ENCODE measurements around the gene BCDIN3D.
A peak's percentile ranks its signal among the peaks of the same experiment; 100 is the strongest.
"Not testable (repeated sequence)": the region's sequence is repeated elsewhere in the genome, so short reads cannot be mapped to it uniquely, and the experiment has no call there.

Gene BCDIN3D, protein sequence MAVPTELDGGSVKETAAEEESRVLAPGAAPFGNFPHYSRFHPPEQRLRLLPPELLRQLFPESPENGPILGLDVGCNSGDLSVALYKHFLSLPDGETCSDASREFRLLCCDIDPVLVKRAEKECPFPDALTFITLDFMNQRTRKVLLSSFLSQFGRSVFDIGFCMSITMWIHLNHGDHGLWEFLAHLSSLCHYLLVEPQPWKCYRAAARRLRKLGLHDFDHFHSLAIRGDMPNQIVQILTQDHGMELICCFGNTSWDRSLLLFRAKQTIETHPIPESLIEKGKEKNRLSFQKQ

DNA sequence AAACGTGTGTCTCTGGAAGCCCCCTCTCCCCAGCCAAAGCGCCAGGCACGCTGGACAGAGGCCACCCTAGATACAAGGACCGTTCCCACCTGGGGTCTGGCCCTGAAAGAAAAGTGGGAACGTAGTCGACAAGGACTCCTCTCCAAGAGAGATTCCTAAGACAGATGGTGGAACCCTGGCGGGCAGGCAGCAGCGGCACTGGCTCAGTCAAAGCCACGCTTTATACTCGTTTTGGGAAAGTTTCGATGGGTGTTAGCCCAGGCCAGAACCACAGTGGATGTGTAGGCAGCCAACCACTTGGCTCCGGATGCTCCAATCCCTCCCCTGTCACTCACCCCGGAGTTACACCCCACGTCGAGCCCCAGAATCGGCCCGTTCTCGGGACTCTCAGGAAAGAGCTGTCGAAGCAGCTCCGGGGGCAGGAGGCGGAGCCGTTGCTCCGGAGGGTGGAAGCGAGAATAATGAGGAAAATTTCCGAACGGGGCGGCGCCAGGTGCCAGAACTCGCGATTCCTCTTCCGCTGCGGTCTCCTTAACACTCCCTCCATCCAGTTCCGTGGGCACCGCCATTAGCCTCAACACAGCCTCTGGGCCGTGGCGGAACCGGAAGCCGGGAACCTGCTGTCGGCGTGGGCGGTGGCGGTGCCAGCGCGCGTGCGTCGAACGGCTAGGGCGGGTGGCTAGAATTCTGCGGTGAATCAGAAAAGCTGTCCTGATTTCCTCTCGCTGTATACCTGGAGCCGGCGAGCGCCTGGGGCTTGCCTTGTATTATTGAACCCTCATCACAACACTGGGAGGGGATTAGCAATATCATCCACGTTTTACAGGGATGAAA lies at the start of gene BCDIN3D:
TSS of gene BCDIN3D (minus strand) at position 588 of the 834 bp plus-strand sequence. CDS start at position 569, 19 bp downstream.
- DNase-seq (ENCODE audit: low read depth in 2 of 2, low spot score in 1 of 2), result peak; percentile 82 to 84

DNA sequence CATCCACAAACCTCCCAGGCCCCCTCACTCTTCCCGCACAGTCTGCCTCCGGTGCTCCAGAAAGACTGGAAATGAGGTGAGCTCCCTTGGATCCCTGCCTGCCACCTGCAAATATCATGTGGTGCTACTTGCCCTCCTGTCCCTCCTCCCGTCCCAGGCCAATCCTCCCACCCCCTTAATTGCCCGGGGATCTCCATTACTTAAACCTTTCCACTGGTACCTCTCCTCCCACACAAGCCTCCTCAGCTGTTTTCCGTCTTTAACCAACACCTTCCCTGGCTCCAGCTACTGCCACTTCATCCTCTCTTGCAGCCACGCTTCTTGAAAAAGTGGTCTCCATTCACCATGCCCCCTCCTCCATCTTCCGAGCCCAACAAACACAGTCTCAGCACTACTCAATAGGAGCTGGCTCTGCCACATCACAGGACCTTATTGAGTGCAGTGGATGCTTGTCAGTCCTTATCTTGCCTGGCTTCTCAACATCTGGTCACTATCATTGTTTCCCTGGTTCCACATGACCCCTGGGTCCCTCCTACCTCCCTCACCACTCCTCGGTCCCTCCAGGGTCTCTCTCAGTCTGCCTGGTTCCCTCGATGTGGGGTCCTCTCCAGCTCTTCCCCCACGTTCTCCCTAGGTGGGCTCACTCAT lies 49.3 kb upstream of the BCDIN3D start:
- DNase-seq (ENCODE audit: low read depth in 2 of 2, low spot score in 1 of 2), result no peak

DNA sequence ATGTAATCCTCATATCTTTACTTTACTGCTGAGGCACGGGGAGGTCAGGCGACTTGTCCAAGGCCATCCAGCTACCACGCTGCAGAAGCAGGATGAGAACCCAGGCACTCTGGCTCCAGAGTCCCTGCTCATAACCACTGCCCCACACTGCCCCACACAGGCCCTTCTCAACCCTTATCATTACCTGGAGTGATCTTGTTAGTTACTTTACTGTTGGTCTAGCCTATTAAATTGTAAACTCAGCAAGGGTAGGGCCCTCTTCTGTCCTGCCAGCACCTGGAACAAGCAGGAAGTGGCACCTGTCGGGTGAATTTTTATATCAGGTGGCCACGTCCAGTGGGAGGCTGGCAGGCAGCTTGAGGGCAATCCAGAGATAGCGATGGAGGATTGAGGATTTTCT lies 48.6 kb upstream of the BCDIN3D start:
- DNase-seq (ENCODE audit: low read depth in 2 of 2, low spot score in 1 of 2), result no peak

DNA sequence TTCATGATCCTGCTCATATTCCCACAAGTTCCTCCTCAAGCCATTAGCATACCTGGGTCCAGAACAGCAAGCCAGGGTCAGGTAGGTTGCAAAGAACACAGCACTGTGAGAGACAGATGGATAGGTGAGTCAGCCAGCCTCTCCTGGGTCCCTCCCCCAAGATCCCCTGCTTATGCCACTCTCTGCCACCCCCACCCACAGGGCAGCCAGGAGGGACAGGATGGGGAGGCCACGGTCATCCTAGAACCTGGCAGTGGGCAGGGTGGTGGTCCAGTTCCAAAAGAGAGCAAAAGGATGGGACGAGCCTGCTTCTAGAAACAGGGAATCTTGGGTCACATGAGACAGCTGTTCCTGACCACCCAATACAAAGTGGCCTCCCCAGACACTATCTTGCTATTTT lies 48.1 kb upstream of the BCDIN3D start:
- no peak for DNase-seq (ENCODE audit: low read depth in 2 of 2, low spot score in 1 of 2)

DNA sequence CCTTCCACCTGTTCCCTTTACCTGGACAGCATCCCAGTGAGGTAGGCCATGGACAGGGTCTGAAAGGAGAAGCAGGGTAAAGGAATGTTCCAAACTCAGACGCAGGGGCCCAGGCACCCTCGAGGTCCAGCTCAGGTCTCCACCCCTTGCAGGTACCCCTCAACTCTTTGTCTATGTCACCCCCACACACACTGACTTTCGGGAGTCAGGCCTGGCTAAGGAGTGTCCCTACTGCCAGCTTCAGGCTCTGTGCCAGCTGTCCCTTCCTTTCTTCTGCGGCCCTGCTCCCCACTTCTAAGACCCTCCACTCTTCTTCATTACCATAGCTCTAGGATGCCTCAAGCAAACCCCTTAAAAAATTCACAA lies 47.2 kb upstream of the BCDIN3D start:
- no peak for DNase-seq (ENCODE audit: low read depth in 2 of 2, low spot score in 1 of 2)

DNA sequence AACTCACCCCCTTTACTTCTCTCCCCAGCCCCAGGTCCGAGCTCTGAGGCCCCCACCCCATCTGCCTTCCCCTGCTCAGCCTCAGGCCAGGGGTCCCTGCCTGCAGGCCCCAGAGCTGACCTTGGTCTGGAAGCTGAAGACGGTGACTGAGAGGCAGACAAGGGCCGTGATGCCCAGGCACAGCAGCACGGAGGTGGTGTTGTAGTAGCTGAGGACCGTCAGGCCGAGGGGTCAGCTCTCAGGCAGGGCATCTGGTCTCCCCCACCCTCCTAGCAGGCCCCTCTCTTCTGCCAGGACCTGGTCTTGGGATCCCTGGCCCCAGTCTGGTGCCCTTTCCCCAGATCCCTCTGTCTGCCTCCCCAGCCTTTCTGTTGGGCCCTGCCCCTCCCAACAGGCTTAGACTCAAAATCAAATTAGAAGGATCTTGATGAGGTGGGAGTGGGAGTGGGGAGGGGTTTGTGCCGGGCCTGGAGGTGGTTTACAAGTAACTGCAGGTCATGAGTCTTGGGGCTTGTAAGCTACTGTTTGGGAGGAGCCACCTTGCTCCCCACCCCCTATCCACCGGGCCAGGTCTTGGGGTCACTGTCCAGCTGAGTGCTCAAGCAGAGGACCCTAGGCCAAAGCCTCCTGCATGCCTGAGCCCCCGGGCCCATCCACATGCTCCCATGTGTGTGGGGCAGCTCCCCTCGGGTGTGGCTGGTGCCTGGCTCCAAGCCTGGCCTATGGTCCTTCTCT lies 46.6 kb upstream of the BCDIN3D start:
- DNase-seq (ENCODE audit: low read depth in 2 of 2, low spot score in 1 of 2), result no peak

DNA sequence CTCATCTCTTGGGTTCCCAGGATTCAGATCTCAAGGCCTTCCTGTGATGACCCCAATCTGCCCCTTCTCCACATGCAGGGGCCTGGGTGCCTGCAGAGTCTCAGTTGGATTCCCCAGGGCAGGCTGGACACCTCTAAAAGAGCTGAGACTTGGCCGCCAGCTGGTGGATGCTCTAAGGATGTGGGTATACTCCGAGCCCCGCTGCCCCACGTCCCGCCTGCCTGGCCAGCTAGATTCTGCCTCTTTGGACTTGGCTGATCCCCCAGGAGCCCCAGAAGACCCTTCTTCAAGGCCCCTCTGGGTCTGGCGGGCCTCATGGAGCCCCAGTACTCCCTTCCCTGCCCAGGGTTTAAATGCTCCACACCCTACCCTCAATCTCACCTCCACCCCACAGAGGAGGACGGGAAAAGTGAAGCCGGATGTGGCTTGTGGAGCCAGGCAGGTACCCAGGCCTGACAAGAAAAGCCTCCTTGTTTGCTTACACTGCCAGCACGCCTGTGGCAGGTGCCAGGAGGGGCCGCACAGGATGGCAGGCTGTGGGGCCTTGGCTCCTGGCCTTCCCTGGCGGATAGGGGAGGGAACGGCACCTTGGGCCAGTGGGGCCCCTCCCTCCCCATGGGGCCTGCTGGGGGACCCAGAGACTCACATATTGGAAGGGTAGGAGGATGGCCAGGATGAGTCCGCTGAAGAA lies 45.7 kb upstream of the BCDIN3D start:
- DNase-seq (ENCODE audit: low read depth in 2 of 2, low spot score in 1 of 2), result no peak

DNA sequence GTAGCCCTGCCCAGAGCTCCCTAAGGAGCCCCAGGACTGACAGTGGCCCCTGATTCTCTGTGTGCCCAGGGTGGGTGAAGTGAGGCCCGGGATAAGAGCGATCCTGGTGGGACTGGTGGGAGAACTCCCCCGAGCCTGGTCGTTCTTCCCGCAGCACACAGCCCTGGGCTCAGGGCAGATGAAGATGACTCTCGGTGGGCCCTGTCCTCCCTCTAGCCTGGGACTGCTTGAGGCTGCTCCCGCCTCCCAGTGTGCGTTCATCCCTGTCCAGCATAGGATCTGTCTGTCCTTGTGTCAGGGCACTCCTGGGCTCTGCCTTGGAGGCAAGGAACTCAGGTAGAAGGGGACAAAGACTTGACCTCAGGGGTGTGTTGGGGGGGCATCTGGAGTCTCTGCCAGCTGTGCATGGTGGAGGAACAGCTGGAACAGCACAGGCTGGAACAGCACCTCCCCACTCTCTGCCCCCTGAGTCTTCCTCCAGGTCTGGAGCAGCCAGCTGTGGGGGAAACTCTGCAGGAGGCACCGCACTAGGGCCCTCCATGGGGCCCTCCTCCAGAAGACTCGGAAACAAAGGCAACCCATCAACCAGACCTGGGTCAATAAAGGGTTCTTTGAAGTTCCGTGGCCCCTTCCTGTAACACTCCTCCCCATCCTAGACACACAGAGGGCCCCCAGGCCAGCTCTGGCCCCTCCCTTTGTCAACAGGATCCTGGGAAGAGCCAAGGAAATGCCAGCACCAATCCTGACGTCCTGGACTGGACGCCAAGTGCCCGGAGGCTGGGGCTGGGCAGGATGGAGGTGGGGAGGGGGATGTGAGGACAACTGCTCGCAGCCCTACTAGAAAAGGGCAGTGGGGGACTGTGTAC lies 44.9 kb upstream of the BCDIN3D start:
- DNase-seq (ENCODE audit: low read depth in 2 of 2, low spot score in 1 of 2), result no peak

DNA sequence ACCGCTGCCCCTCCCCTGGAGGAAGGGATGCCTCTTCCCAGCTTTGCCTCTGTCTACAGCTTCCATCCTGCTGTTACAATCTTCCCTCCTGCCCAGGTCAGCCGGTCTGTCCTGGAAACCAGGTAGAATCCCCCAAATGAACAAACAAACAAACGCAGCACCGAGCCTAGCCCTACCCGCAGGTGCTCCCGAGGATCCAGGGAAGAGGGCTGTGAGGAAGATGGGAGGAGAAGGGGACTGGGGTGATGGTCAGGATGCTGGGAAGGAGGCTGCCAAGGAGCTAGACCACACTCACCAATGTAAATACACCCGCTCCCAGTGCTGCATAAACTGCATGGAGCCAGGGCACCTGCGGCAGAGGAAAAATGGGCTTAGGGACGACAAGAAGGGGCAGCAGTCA lies 44.2 kb upstream of the BCDIN3D start:
- DNase-seq (ENCODE audit: low read depth in 2 of 2, low spot score in 1 of 2), result no peak

DNA sequence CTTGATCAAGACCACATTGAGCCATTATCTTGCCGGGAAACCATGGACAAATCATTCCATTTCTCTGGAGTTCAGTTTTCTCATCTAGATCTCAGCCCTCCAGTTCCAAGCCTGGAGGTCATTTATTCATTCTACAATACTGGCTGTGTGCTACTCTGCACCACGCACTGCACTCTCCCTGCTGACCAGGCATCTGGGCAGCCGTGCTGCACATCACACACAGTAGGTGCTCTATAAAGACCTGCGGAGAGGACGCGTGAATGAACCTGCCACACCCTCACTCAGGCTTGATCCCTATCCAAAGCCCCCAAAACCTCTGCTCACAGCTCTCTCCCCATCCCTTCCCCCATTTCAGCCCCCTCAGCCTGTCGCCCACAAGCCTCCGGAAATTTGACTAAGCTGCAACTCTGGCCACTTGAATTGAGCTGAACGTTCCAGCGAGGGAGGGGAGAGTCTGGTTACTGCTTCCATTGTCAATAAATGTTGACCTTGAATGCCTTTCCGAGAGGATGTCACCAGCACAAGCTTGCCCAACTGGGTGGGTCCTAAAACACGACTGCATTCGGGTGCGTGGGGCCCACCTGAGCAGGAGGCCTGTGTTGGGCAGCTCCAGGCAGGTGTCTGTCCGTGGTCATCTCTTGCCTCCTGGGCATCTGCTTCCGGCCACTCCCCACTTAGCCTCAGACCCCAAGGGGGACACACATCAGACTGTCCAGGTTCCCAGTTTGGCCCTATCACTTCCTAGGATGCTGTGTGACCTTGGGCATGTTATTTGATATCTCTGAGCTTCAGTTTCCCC lies 43.0 kb upstream of the BCDIN3D start:
- no peak for DNase-seq (ENCODE audit: low read depth in 2 of 2, low spot score in 1 of 2)

DNA sequence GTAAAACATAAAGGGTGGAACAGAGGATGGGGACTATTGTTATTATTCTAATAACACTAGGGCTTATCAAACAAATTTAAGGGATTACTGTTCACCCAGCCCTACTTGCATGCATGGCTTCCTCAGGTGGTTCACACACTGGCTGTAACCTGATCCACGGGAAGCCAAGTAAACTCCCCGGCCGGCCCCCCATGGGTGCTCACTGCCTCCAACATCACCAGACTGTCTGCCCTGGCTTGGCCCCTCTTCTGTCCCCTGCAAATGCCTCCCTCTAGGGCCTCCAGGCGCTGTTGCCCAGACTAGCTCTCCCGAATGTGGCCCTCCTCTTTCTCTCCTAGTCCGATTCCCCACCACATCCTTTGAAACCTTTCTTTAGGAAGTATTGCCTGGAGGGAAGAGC lies 42.2 kb upstream of the BCDIN3D start:
- no peak for DNase-seq (ENCODE audit: low read depth in 2 of 2, low spot score in 1 of 2)

DNA sequence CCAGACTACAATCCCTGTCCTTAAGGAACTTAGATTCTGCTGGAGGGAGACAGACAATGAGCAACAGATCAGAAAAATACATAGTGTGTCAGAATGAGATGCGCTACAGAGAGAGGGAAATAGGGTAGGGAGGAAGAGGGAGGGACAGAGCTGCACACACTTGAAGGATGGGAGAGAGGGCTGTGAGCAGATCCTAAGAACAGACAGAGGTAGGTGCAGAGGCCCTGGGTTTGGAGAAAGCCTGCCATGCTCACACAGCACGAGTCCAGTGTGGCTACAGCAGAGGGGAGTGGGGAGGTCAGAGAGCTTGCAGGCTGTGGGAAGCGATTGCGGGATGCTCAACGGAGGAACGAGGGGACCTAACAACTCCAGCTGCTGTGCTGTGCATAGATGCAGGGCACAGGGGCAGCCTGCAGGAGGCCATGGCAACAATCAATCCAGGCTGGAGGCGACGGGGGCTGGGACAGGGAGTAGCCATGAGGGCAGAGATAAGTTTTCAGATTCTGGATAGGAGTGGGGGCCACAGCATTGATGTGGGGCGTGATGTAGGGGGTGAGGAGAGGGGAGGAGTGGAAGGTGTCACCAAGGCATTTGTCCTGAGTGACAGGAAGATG lies 40.1 kb upstream of the BCDIN3D start:
- DNase-seq (ENCODE audit: low read depth in 2 of 2, low spot score in 1 of 2), result no peak

DNA sequence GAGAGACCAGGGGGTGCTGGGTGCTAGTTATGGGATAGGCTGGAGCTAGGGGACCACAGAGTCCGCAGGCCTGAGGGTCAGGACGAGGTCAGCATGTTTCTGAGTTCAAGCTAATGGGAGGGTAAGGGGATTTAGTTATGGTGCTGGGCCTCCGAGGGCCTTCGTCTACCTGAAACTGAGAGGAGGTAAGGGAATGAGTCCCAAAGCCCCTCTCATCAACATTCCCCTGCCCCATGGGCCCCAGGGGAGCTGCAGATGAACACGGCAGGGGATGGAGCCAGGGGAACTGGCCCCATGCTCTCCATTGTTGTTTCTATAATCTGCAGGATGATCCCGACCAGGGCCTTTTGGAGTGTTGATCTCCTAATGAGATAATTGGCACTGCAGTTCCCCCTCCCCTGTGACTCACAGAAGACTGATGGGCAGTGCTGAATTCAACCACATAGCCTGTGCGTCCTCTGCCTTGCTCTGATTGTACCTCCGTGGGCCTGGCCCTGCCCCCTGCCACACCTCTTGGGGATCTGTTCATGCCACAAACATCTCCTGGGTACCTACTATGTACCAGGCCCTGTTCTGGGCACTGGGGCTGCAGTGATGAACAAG lies 39.4 kb upstream of the BCDIN3D start:
- DNase-seq (ENCODE audit: low read depth in 2 of 2, low spot score in 1 of 2), result no peak

DNA sequence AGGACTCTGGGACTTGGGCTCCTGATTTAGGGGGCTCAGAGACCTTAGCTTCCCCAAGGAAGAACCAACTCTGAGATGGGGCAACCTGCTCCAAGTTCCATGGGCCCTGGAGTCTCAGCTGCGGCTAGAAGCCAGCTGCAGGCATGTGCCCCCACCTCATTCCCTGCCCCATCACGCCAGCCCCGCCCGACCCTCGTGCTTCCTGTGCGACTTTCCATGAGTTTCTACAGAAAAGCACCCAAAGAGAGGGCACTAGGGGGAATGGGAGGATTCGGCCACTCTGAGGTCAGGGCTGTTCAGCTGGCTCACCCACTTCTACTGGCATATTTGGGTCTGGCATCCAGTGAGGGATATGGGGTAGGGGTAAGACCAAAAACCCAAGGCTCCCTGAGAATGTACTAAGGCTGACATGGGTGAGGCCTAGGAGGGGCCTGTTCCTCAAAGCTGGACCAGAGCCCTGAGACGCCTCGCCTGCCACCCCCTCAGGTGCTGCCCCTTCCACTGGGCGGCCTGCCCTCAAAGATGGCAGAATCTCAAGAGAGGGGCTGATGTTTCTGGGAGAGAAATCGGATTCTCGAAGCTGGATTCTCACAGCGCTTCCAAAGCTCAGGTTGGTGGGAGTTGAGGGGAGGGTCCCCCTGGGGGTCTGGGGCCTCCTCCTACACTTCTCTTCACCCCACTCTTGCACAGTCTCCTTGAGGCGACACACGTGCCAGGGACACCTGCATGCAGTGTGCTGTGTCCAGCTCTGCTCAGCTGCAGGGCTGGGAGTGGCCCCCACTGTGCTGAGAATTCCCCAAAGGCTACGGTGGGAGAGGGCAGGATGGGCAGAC lies 38.7 kb upstream of the BCDIN3D start:
- DNase-seq (ENCODE audit: low read depth in 2 of 2, low spot score in 1 of 2), result no peak

DNA sequence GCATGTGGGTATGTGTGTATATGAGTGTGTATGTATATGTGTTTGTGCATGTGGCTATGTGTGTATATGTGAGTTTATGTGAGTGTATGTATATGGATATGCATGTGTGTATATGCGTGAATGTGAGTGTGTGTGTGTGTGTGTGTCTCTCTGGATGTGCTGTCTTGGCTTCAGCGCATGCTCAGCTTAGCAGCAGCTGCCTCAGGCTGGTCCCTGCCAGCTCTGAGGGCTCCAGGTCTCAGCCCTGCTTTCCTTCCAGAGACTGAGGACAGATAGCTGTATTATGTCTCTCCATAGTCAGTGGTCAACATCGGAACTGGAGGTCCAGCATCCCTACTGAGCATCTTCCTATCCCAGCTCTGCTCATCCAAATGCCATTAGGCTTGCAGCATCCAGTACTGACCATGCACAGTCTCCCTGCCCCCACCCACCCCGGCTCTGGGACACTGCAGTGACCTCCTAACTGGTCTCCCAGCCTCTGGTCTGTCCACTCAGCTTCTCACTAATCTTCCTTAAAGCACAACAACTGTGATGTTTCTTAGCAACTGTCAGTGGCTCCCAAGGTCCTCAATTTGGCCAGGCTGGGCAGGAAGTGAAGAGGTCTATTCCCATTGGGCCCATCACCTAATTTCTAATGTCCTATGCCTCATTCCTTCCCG lies 38.0 kb upstream of the BCDIN3D start:
- DNase-seq (ENCODE audit: low read depth in 2 of 2, low spot score in 1 of 2), result no peak

DNA sequence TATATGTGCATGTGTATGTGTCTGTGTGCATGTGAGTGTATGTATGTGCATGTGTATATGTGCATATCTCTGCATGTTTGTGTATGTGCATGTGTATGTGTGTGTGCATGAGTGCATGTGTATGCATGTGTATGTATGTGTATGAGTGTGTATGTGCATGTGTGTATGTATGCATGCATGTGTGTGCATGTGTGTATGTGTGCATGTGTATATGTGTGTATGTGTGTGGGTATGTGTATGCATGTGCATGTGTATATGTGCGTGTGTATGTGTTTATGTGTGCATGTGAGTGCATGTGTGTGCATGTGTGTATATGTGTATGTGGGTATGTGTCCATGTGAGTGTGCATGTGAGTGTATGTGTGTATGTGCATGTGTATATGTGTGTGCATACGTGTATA lies 36.2 kb upstream of the BCDIN3D start:
- DNase-seq (ENCODE audit: low read depth in 2 of 2, low spot score in 1 of 2), result not testable (repeated sequence)

DNA sequence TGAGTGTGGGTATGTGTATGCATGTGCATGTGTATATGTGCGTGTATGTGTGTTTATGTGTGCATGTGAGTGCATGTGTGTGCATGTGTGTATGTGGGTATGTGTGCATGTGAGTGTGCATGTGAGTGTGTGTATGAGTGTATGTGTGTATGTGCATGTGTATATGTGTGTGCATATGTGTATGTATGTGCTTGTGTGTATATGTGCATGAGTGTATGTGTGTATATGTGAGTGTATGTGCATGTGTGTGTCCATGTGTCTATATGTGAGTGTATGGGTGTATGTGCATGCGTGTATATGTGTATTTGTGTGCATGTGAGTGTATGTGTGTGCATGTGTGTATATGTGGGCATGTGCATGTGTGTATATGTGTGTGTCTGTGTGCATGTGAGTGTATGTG lies 35.1 kb upstream of the BCDIN3D start:
- no peak for DNase-seq (ENCODE audit: low read depth in 2 of 2, low spot score in 1 of 2)
